Transverse colon (tissue), 4 donors: Measurements from ENCODE around the gene GAB1.

Experiments used
- CTCF ChIP-seq, 5 experiments: fragments of 200-600 bp in 3 of 5; fragments of 450-650 bp in 2 of 5; sonication (generic) in 3 of 5; IDR thresholded peaks; 1 replicate in 2 of 5; 2 replicates in 3 of 5; pipeline ENCODE4 v1.5.1; 2016 to 2017; ENCODE audit warnings: antibody characterized with exemption in 5 of 5, inconsistent platforms in 3 of 5, mild to moderate bottlenecking in 2 of 5, moderate library complexity in 1 of 5
- EP300 ChIP-seq: sonication (generic); formaldehyde crosslinking; IDR thresholded peaks from one replicate; pipeline ENCODE4 v1.6.1; 2017; ENCODE audit warnings: antibody characterized with exemption, low read depth
- POLR2A ChIP-seq: fragments of 450-650 bp; IDR thresholded peaks from one replicate; pipeline ENCODE4 v1.6.1; 2016; ENCODE audit warnings: antibody characterized with exemption, mild to moderate bottlenecking, moderate library complexity
- POLR2AphosphoS5 ChIP-seq, 3 donors: sonication (generic); formaldehyde crosslinking; IDR thresholded peaks; one replicate each; pipeline ENCODE4 v1.6.1; 2016; ENCODE audit warnings: antibody characterized with exemption in 3 of 3

GRCh38 chr4:143367863-143368262, 31.2 kb downstream of the GAB1 start:
- TF ChIP-seq POLR2AphosphoS5 (IDR thresholded peaks at IDR 0.05) (no peak), CTCF (IDR thresholded peaks at IDR 0.05) (no peak), EP300 (no peak), POLR2A (no peak)
